Neural cell (in vitro differentiated cells): ENCODE results near the gene RAMP2. TPM values are rescaled to one million over a fixed set of nuclear protein-coding genes. Genes with fewer than 3 reads are reported as not detected.

Experiments used
- H2AFZ ChIP-seq: fragments of 200-600, 300-800 bp; sonication (generic), shearing (Covaris generic); 2 replicates; pipeline ENCODE4 v1.6.0; 2014; ENCODE audit warnings: low read depth, mild to moderate bottlenecking, antibody characterized with exemption, low read length, moderate library complexity
- H3F3A ChIP-seq: fragments of 200-600 bp; shearing (Covaris generic); 2 replicates; pipeline ENCODE4 v1.6.1; 2016; ENCODE audit warnings: mild to moderate bottlenecking, moderate library complexity, mixed read lengths, antibody characterized with exemption, low read length; ENCODE audit not compliant: insufficient read depth, poor library complexity, severe bottlenecking
- H3K27ac ChIP-seq: fragments of 200-600, 300-800 bp; sonication (generic), shearing (Covaris generic); 2 replicates; pipeline ENCODE4 v1.5.1; 2014; ENCODE audit warnings: mild to moderate bottlenecking, low read length, moderate library complexity
- H3K27me3 ChIP-seq: fragments of 300-800, 200-600 bp; sonication (generic), shearing (Covaris generic); 2 replicates; pipeline ENCODE4 v1.6.0; 2014; ENCODE audit warnings: mild to moderate bottlenecking, low read depth, low read length, moderate library complexity; ENCODE audit not compliant: insufficient read depth
- H3K36me3 ChIP-seq: fragments of 300-800, 200-600 bp; sonication (generic), shearing (Covaris generic); 2 replicates; pipeline ENCODE4 v1.5.1; 2014; ENCODE audit warnings: mild to moderate bottlenecking, antibody characterized with exemption, low read length, moderate library complexity; ENCODE audit not compliant: insufficient read depth
- H3K4me2 ChIP-seq: fragments of 300-800, 200-600 bp; sonication (generic), shearing (Covaris generic); 2 replicates; pipeline ENCODE4 v1.6.0; 2014; ENCODE audit warnings: mild to moderate bottlenecking, low read length
- H3K4me3 ChIP-seq: fragments of 300-800, 200-600 bp; sonication (generic), shearing (Covaris generic); 2 replicates; pipeline ENCODE4 v1.5.1; 2014; ENCODE audit warnings: mild to moderate bottlenecking, low read length, moderate library complexity
- H3K79me2 ChIP-seq: fragments of 200-600 bp; shearing (Covaris generic); replicated peaks from 2 replicates; pipeline ENCODE4 v1.6.0; 2014; ENCODE audit warnings: mild to moderate bottlenecking, low read length, moderate library complexity; ENCODE audit not compliant: insufficient read depth
- H3K9ac ChIP-seq: fragments of 300-800, 200-600 bp; sonication (generic), shearing (Covaris generic); 2 replicates; pipeline ENCODE4 v1.6.1; 2016; ENCODE audit warnings: mild to moderate bottlenecking, low read length, mixed read lengths
- H3K9me2 ChIP-seq: fragments of 200-600 bp; shearing (Covaris generic); 2 replicates; pipeline ENCODE4 v1.6.1; 2016; ENCODE audit warnings: mild to moderate bottlenecking, low read length, mixed read lengths; ENCODE audit not compliant: insufficient read depth
- H3K9me3 ChIP-seq: fragments of 200-600, 300-800 bp; sonication (generic), shearing (Covaris generic); 2 replicates; pipeline ENCODE4 v1.6.1; 2016; ENCODE audit warnings: mild to moderate bottlenecking, mixed run types, low read length, moderate library complexity, mixed read lengths
- H4K20me1 ChIP-seq: fragments of 200-600 bp; shearing (Covaris generic); 2 replicates; pipeline ENCODE4 v1.6.1; 2016; ENCODE audit warnings: mild to moderate bottlenecking, mixed run types; ENCODE audit not compliant: insufficient read depth
- CTCF ChIP-seq: fragments of 450-650 bp; IDR thresholded peaks from 2 replicates; pipeline ENCODE4 v1.5.1; 2014; ENCODE audit warnings: antibody characterized with exemption, mild to moderate bottlenecking, moderate library complexity; ENCODE audit not compliant: poor library complexity, severe bottlenecking
- EP300 ChIP-seq: fragments of 450-650 bp; conservative IDR thresholded peaks from 2 replicates; pipeline ENCODE4 v1.6.1; 2014; ENCODE audit warnings: antibody characterized with exemption, mild to moderate bottlenecking, moderate library complexity; ENCODE audit not compliant: poor library complexity, severe bottlenecking
- EZH2 ChIP-seq: fragments of 200-600, 300-800 bp; shearing (Covaris generic), sonication (generic); IDR thresholded peaks from 2 replicates; pipeline ENCODE4 v1.6.1; 2014; ENCODE audit warnings: antibody characterized with exemption, low read length, borderline replicate concordance, mild to moderate bottlenecking; ENCODE audit not compliant: insufficient read depth, poor library complexity, severe bottlenecking
- MXI1 ChIP-seq: fragments of 450-650 bp; conservative IDR thresholded peaks from 2 replicates; pipeline ENCODE4 v1.6.1; 2014; ENCODE audit warnings: antibody characterized with exemption, mild to moderate bottlenecking; ENCODE audit not compliant: poor library complexity, severe bottlenecking
- POLR2AphosphoS5 ChIP-seq: IDR thresholded peaks from 2 replicates; pipeline ENCODE4 v1.6.1; 2012
- RAD21 ChIP-seq: fragments of 450-650 bp; conservative IDR thresholded peaks from 2 replicates; pipeline ENCODE4 v1.6.1; 2014; ENCODE audit warnings: antibody characterized with exemption, mild to moderate bottlenecking, moderate library complexity
- REST ChIP-seq: IDR thresholded peaks from 2 replicates; pipeline ENCODE4 v1.6.1; 2012; ENCODE audit warnings: borderline replicate concordance
- SMC3 ChIP-seq: fragments of 450-650 bp; conservative IDR thresholded peaks from 2 replicates; pipeline ENCODE4 v1.6.1; 2014; ENCODE audit warnings: antibody characterized with exemption, mild to moderate bottlenecking, moderate library complexity; ENCODE audit not compliant: poor library complexity
- TAF1 ChIP-seq: IDR thresholded peaks from 2 replicates; pipeline ENCODE4 v1.6.1; 2012; ENCODE audit warnings: low read depth
- polyA plus RNA-seq: library from polyadenylated mRNA; depleted of rRNA; stranded (reverse); fragments of >200 nt; gene quantifications from 2 replicates; pipeline ENCODE4 v1.2.3, GENCODE V29; 2014

Gene RAMP2
- polyA plus RNA-seq, 1 donor from 2014 or later = 2.1 TPM

- no peaks in the 10 kb centered on the region for H3F3A ChIP-seq
- peak overlapping the region; percentile 90 for H2AFZ ChIP-seq
- H3K9ac ChIP-seq = peak overlapping the region; percentile 86
- no peaks in the 10 kb centered on the region for H3K9me3 ChIP-seq
- no peaks in the 10 kb centered on the region for H3K9me2 ChIP-seq
- H3K27ac ChIP-seq = peak overlapping the region; percentile 81
- H3K27me3 ChIP-seq = no peaks in the 10 kb centered on the region
- no peaks in the 10 kb centered on the region for H4K20me1 ChIP-seq
- H3K4me2 ChIP-seq = peak overlapping the region; percentile 66
- H3K4me3 ChIP-seq = peak overlapping the region; percentile 91
- H3K79me2 ChIP-seq = peaks cover 13% of the 10 kb centered on the region
- TF ChIP-seq SMC3 (peak; percentile 6), EZH2 (no peak), TAF1 (no peak), MXI1 (peak; percentile 76), POLR2AphosphoS5 (no peak), CTCF (peak; percentile 48), EP300 (no peak), RAD21 (no peak), REST (no peak)
- H3K36me3 ChIP-seq = no peaks in the 10 kb centered on the region
Observed at GRCh38 chr17:42744283-42744805, 16.7 kb upstream of the RAMP2 start.

DNA sequence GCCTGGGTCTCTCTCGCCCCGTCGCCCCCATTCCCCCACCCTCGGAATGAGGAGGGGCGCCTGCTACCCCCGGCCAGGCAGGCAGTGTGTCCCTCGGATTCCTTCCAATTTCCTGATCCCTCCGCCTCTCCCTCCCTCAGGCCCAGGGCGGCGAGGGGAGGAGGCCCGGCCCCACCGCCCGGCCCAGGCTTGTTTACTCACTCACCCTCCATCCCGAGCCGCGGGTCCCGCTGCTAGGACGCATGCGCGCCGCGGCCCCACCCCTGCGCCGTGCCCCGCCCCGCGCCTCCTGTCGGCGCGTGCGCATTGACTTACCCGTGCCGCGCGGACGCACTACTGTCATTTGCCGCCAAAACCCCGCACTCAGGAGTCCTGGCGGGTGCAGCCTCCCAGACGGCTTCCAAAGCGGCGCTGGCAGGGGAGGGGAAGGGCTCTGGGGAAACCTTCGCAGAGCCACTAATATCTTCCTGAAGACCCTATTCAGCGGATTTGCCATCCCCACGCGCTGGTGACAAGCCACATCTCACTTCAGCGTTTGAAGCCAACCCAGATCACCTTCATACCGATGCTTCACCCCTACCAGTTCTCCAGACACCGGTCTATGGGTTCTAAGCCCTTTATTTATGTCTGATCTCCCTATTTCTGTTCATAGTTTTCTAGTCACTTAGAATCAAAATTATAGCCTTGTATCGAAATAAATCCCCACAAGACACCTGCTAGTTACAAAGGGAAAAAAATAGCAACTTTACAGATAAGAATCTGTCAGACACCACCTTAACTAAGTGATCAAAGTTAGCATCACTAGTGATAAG, 16.0 kb upstream of the RAMP2 start, which contains the start of gene EZH1:
TSS of gene EZH1 (minus strand) at position 235 of the 812 bp plus-strand sequence. CDS start 16,099 bp downstream, outside the sequence.
- peak within 1 kb of the TSS; percentile 90 for H2AFZ ChIP-seq

More for the DNA sequence above, 16.0 kb upstream of the RAMP2 start, which contains the start of gene EZH1:
- H3K36me3 ChIP-seq = no peaks in the 10 kb centered on the region
- H3K4me3 ChIP-seq = peak within 1 kb of the TSS; percentile 91
- peak within 1 kb of the TSS; percentile 66 for H3K4me2 ChIP-seq
- no peaks in the 10 kb centered on the region for H3K27me3 ChIP-seq
- H3K9ac ChIP-seq = peak within 1 kb of the TSS; percentile 86
- no peaks in the 10 kb centered on the region for H3K9me3 ChIP-seq
- H4K20me1 ChIP-seq = no peaks in the 10 kb centered on the region
- TF ChIP-seq RAD21 (no peak), POLR2AphosphoS5 (peak; percentile 90), TAF1 (no peak), EZH2 (no peak), SMC3 (peak; percentile 24), CTCF (peak; percentile 32), MXI1 (peak; percentile 10), EP300 (peak; percentile 22), REST (peak; percentile 58)
- H3K27ac ChIP-seq = peak within 1 kb of the TSS; percentile 81
- no peaks in the 10 kb centered on the region for H3F3A ChIP-seq
- H3K9me2 ChIP-seq = no peaks in the 10 kb centered on the region
- H3K79me2 ChIP-seq = peaks cover 13% of the 10 kb centered on the region
